GM18526 (cell line): ENCODE results near the gene PCYT2.

Source experiments
- POLR2A ChIP-seq: IDR thresholded peaks from 3 replicates; pipeline ENCODE4 v1.6.1; 2011; ENCODE audit not compliant: insufficient read length; ENCODE audit errors: extremely low read depth

PCYT2 gene

GRCh38 chr17:81951785-81952684 is 40.8 kb upstream of the PCYT2 start:
- TF ChIP-seq POLR2A: no peak

GRCh38 chr17:81950501-81950900 is 39.3 kb upstream of the PCYT2 start:
- TF ChIP-seq POLR2A: no peak

GRCh38 chr17:81948635-81949378 is 37.6 kb upstream of the PCYT2 start:
- TF ChIP-seq POLR2A: no peak

- no peak for TF ChIP-seq POLR2A
Measured at GRCh38 chr17:81947189-81947588, 36.0 kb upstream of the PCYT2 start, which contains the start of gene MYADML2. Gene MYADML2, minus strand, starts transcription at chr17:81947233. Its CDS starts 5,492 bp downstream, at chr17:81941741.

- no peak for TF ChIP-seq POLR2A
Measured at GRCh38 chr17:81944858-81945257, 33.7 kb upstream of the PCYT2 start.

- TF ChIP-seq POLR2A: no peak
Measured at GRCh38 chr17:81942167-81942553, 31.0 kb upstream of the PCYT2 start.

GRCh38 chr17:81941484-81942166 is 30.4 kb upstream of the PCYT2 start:
- no peak for TF ChIP-seq POLR2A

GRCh38 chr17:81940538-81941483 is 29.6 kb upstream of the PCYT2 start:
- no peak for TF ChIP-seq POLR2A

- no peak for TF ChIP-seq POLR2A
Measured at GRCh38 chr17:81939881-81940385, 28.7 kb upstream of the PCYT2 start.

GRCh38 chr17:81939218-81939617 is 28.0 kb upstream of the PCYT2 start:
- no peak for TF ChIP-seq POLR2A

- no peak for TF ChIP-seq POLR2A
Measured at GRCh38 chr17:81935709-81936084, 24.5 kb upstream of the PCYT2 start.

- TF ChIP-seq POLR2A: no peak
Measured at GRCh38 chr17:81934850-81935708, 23.9 kb upstream of the PCYT2 start.

GRCh38 chr17:81934098-81934757 is 23.0 kb upstream of the PCYT2 start:
- TF ChIP-seq POLR2A: no peak

- no peak for TF ChIP-seq POLR2A
Measured at GRCh38 chr17:81933178-81933699, 22.0 kb upstream of the PCYT2 start.
